Breast epithelium (tissue), 3 donors: ENCODE results near the gene DEK.

Source experiments
- POLR2AphosphoS5 ChIP-seq, 3 donors: sonication (generic); formaldehyde crosslinking; IDR thresholded peaks; one replicate each; pipeline ENCODE4 v1.6.1; 2017; ENCODE audit warnings: antibody characterized with exemption in 3 of 3
- TF ChIP-seq, protein P1 (sequence below), 3 donors: fragments of 450-650 bp; IDR thresholded peaks; one replicate each; pipeline ENCODE4 v1.5.1; 2016 to 2017; ENCODE audit warnings: antibody characterized with exemption in 3 of 3, mild to moderate bottlenecking in 3 of 3, moderate library complexity in 3 of 3

DNA sequence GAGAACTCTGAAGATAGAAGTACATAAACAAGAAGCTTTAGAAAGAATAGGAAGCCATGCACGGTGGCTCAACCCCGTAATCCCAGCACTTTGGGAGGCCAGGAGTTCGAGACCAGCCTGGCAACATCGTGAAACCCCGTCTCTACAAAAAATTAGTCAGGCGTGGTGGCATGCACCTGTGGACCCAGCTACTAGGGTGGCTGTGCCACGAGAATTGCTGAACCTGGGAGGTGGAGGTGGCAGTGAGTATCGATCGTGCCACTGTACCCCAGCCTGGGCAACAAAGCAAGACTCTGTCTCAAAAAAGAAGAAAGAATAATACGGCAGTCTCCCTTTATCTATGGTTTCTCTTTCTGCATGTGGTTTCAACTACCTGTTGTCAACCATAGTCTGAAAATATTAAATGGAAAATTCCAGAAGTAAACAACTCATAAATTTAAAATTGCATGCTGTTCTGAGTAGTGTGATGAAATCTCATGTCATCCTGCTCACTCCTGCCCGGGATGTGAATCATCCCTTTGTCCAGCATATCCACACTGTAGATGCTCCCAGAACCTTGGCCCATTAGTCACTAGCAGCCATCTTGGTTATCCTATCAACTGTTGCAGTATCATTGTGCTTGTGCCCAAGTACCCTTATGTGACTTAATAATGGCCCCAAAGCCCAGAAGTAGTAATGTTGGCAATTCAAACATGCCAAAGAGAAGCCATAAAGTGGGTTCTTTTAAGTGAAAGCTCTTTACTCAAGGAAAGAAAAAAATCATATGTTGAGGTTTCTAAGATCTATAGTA lies 22.1 kb downstream of the DEK start:
- no peak for TF ChIP-seq POLR2AphosphoS5 (IDR thresholded peaks at IDR 0.05)
- TF ChIP-seq, protein P1, sequence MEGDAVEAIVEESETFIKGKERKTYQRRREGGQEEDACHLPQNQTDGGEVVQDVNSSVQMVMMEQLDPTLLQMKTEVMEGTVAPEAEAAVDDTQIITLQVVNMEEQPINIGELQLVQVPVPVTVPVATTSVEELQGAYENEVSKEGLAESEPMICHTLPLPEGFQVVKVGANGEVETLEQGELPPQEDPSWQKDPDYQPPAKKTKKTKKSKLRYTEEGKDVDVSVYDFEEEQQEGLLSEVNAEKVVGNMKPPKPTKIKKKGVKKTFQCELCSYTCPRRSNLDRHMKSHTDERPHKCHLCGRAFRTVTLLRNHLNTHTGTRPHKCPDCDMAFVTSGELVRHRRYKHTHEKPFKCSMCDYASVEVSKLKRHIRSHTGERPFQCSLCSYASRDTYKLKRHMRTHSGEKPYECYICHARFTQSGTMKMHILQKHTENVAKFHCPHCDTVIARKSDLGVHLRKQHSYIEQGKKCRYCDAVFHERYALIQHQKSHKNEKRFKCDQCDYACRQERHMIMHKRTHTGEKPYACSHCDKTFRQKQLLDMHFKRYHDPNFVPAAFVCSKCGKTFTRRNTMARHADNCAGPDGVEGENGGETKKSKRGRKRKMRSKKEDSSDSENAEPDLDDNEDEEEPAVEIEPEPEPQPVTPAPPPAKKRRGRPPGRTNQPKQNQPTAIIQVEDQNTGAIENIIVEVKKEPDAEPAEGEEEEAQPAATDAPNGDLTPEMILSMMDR (IDR thresholded peaks at IDR 0.05) = no peak
